ENCODE measurements around the gene CLEC18B.
"Not testable (repeated sequence)": the region's sequence is repeated elsewhere in the genome, so short reads cannot be mapped to it uniquely, and the experiment has no call there.

Gene CLEC18B

DNA sequence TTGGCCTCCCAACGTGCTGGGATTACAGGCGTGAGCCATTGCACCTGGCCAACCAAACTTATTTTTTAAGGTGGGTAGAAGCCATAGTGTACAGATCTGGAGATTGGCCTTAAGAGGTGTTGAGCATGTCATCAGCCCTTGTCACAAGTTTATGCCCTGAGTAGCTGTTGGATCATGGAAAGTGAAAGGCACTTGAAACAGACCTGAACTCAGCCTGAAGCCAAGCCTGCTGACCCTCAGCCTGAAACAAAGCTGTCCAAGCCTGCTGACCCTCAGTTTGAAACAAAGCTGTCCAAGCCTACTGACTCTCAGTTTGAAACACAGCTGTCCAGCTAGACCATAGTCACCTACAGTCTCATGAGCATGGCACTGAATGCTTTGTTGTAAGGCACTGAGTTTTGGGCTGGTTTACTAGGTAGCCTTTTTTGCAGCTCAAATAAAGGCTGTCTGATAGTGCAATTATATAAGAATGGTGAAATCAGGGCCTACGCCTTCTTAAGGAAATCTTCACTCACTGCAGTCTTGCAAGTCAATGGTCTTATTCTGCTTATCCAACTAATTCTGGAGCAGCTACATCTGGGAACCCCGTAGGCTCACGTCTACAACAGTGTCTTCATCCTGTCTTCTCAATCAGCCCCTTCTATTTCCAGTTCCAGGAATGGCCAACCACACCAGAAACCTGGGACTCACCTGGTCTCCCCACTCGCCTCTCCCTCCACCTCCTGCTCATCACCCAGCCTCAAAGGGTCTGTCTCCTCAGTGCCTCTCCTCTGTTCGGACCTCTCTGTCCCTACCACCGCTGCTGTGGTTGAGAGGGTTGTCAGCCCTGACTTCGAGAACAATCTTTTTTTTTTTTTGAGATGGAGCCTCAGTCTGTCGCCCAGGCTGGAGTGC lies 48.1 kb downstream of the CLEC18B start:
- TF ChIP-seq, protein P1, sequence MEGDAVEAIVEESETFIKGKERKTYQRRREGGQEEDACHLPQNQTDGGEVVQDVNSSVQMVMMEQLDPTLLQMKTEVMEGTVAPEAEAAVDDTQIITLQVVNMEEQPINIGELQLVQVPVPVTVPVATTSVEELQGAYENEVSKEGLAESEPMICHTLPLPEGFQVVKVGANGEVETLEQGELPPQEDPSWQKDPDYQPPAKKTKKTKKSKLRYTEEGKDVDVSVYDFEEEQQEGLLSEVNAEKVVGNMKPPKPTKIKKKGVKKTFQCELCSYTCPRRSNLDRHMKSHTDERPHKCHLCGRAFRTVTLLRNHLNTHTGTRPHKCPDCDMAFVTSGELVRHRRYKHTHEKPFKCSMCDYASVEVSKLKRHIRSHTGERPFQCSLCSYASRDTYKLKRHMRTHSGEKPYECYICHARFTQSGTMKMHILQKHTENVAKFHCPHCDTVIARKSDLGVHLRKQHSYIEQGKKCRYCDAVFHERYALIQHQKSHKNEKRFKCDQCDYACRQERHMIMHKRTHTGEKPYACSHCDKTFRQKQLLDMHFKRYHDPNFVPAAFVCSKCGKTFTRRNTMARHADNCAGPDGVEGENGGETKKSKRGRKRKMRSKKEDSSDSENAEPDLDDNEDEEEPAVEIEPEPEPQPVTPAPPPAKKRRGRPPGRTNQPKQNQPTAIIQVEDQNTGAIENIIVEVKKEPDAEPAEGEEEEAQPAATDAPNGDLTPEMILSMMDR (IDR thresholded peaks at IDR 0.05; ENCODE audit: insufficient read depth, missing control alignments) = no peak
- DNase-seq (ENCODE audit: insufficient read length, low spot score) (no peak), FAIRE-seq (no peak)

DNA sequence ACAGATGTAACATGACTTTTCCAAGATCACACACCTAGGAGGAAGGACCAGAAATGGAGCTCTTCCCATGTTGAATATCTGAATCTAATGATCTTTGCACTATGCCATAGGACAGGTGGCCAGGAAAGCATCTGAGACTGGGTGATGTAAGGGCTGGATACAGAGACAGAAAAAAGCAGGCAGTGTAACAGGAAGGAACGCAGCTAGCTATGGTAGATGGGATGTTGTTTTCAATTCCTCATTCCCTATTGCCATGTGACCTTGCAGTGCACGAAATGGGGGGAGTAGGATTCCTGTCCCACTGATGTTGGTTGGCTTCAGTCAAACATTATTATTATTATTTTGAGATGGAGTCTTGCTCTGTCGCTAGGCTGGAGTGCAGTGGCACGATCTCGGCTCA lies 48.9 kb downstream of the CLEC18B start:
- no peak for FAIRE-seq
- TF ChIP-seq, protein P1 (IDR thresholded peaks at IDR 0.05; ENCODE audit: insufficient read depth, missing control alignments) = no peak
- DNase-seq (ENCODE audit: insufficient read length, low spot score) = no peak

DNA sequence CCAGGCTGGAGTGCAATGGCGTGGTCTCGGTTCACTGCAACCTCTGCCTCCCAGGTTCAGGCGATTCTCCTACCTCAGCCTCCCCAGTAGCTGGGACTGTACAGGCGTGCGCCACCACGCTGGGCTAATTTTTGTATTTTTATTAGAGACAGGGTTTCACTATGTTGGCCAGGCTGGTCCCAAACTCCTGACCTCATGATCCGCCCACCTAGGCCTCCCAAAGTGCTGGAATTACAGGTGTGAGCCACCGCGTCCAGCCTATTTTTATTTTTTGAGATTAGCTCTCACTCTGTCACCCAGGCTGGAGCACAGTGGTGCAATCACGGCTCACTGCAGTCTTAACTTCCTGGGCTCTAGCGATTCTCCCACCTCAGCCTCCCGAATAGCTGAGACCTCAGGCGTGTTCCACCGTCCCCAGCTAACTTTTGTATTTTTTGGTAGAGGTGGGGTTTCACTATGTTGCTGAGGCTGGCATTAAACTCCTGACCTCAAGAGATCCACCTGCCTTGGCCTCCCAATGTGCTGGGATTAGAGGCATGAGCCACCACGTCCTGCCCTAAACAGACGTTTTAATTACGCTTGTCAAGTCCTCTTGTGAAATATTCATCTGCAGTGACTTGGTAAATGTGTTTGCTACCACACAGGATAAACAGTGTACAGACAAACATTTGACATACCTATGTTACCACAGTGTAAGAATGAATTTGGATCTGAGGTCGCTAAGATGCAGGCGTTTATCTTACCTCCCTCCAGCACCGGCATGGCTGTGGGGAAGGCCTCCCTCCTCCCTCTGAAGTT lies 50.7 kb downstream of the CLEC18B start:
- not testable (repeated sequence) for FAIRE-seq; DNase-seq (ENCODE audit: insufficient read length, low spot score)

DNA sequence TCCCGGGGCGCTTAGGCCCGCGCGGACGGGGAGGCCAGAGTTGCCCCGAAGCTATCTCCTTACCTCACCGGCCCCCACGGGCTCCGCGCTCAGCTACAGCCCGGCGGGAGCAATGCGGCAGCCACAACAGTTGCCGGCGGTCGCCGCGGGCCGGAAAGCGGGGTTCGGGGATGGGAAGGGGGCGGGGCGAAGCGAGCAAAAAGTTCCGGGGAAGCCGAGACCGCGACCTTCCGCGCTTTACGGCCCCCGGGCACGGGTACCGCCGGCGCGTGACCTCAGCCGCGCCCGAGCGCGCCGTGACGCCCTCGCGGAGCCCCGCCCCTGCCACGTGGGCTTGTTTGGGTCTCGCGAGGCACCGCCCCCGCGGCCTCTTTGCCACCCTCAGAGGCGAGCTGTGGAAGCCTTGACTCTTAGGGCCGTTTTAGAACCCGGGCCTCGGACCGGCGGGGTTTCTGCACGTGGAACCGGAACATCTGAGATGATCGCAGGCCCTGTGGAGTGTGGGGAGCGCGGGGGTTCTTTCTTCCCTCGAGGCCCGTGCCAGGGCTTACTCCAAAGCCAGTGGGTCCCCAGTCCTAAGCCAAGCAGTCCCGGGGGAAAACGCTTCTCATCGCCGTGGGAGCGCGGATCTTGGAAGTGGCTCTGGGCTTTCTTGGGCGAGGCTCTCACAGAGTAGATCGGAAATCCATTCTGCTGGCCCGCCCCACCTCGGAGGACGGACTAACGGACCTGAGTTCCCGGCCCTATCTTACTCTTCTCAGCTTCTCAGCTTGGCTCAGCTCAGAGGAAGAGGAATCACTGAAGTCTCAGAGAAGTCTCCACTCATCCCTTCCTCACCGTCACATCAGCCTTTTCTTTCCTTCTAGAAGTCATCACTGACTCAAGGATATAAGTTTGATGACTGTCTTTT lies 53.0 kb downstream of the CLEC18B start:
- DNase-seq (ENCODE audit: insufficient read length, low spot score); FAIRE-seq: not testable (repeated sequence)

DNA sequence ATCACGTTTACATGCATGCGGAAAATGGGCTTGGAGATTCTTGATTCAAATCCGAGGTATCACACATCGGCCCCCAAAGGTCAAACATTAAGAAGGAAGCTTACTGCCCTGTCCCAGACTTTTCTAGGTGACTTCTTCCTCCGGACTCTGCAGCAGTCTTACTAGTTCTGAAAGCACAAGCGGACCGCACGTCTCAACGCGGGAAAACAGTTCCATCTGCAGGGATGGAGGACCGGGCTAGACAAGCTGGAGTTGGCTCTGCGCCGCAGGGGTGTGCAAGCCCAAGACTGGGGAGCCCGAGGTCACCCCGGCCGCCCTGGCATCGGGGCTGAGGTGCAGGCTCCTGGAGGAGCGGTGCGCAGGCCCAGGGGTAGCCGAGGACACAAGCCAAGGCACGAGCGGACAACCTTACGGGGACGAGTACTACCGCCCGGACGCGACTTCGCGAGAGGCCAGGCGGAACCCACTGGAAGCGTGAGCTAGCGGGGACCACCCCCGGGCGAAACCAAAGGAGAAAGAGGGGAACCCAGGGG lies 53.7 kb downstream of the CLEC18B start:
- not testable (repeated sequence) for DNase-seq (ENCODE audit: insufficient read length, low spot score); FAIRE-seq

DNA sequence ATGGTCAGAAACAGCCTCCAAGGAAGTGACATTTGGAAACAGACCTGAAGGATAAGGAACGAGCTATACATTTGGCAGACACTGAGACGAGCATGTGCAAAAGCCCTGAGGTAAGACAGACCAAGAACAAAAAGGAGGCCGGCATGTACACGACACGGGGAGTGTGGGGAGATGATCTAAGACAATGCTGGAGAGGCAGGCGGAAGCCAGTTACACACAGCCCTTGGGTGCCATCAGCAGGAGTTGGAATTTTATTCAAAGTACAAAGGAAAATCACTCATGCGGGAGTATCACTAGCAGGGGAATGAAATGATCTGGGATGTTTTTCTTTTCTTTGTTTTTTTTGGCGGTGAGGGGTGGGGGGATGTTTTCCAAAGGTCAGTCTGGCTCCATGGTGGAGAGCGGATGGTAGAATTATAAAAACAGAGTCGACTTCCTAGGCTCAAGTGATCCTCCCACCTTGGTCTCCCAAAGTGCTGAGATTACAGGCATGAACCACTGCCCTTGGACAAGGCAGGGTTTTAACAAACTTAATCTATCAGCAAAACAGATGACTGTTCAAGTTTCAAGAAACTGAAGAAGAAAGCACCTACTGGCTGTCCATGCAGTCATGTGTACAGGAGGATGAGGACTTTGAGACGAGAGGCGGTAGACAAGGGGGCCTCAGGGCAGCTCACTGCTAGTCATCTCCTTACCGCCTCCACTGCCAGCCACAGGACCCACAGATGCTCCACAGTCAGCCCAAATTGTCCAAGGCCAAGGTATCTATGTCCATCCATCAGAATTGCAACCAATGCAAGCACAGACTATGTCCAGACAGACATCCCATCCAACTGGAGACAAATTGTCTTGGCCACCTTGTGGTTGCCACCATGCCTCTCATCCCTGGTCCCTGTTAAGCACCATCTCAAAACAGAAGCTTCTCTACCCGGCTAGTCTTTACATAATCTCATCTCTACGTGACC lies 59.4 kb downstream of the CLEC18B start:
- not testable (repeated sequence) for DNase-seq (ENCODE audit: insufficient read length, low spot score); FAIRE-seq

All from D721Med (cell line).